OCI-LY7 (cell line): ENCODE measurements around the gene COX7A2L. TPM values are rescaled to one million over a fixed set of nuclear protein-coding genes. Genes with fewer than 3 reads are reported as not detected.

Source experiments
- BruUV-seq: library from RNA; stranded (reverse); fragments of 400-500 nt; replicated peaks from 2 replicates; lab custom pipeline; 2021; lab: Mats Ljungman, UMichigan
- CTCF ChIA-PET: fragments of 300-600 bp; sonication (Branson Sonifier 250); formaldehyde crosslinking; loops from one replicate; lab custom pipeline; 2022; ENCODE audit warnings: antibody characterized with exemption; ENCODE audit not compliant: unreplicated experiment; lab: Charles Lee
- POLR2A ChIA-PET: fragments of 300-600 bp; sonication (Branson Sonifier 250); formaldehyde crosslinking; loops from one replicate; lab custom pipeline; 2022; ENCODE audit warnings: antibody characterized with exemption; lab: Charles Lee
- DNase-seq: peaks from one replicate; pipeline ENCODE4 v3.0.0-alpha.2; 2015; ENCODE audit warnings: low spot score
- H2AFZ ChIP-seq: fragments of 200-600 bp; sonication (generic), shearing (Covaris generic); 2 replicates; pipeline ENCODE4 v1.6.1; 2014; ENCODE audit warnings: mild to moderate bottlenecking, antibody characterized with exemption, low read length, moderate library complexity
- H3K27ac ChIP-seq: fragments of 200-600 bp; sonication (generic); 2 replicates; pipeline ENCODE4 v1.5.1; 2014; ENCODE audit warnings: mixed run types, low read depth, mild to moderate bottlenecking, moderate library complexity, low read length, inconsistent platforms; ENCODE audit not compliant: poor library complexity, severe bottlenecking
- H3K36me3 ChIP-seq: fragments of 200-600 bp; sonication (generic); 2 replicates; pipeline ENCODE4 v1.6.1; 2014; ENCODE audit warnings: mild to moderate bottlenecking, antibody characterized with exemption, low read length, moderate library complexity, mixed read lengths; ENCODE audit not compliant: insufficient read depth
- H3K4me1 ChIP-seq: fragments of 200-600 bp; sonication (generic); 2 replicates; pipeline ENCODE4 v1.5.1; 2014; ENCODE audit warnings: mild to moderate bottlenecking, low read length; ENCODE audit not compliant: insufficient read depth, poor library complexity, severe bottlenecking
- H3K4me2 ChIP-seq: fragments of 200-600 bp; sonication (generic); 2 replicates; pipeline ENCODE4 v1.6.1; 2014; ENCODE audit warnings: mild to moderate bottlenecking, low read length
- H3K4me3 ChIP-seq: fragments of 200-600 bp; sonication (generic); 2 replicates; pipeline ENCODE4 v1.5.1; 2014; ENCODE audit warnings: mild to moderate bottlenecking, low read depth, low read length; ENCODE audit not compliant: poor library complexity, severe bottlenecking
- H3K79me2 ChIP-seq: fragments of 200-600 bp; sonication (generic); 2 replicates; pipeline ENCODE4 v1.6.1; 2016; ENCODE audit warnings: low read depth, mild to moderate bottlenecking, low read length, moderate library complexity, mixed read lengths; ENCODE audit not compliant: insufficient read depth
- H3K9me2 ChIP-seq: fragments of 200-600 bp; sonication (generic); 2 replicates; pipeline ENCODE4 v1.6.1; 2016; ENCODE audit warnings: mild to moderate bottlenecking, low read length, mixed read lengths; ENCODE audit not compliant: insufficient read depth
- H3K9me3 ChIP-seq: fragments of 200-600 bp; sonication (generic); 2 replicates; pipeline ENCODE4 v1.6.1; 2014; ENCODE audit warnings: mild to moderate bottlenecking, mixed run types, low read length, mixed read lengths
- H4K20me1 ChIP-seq: fragments of 200-600 bp; sonication (generic); 2 replicates; pipeline ENCODE4 v1.6.1; 2014; ENCODE audit warnings: mild to moderate bottlenecking, antibody characterized with exemption, low read length, moderate library complexity, mixed read lengths; ENCODE audit not compliant: insufficient read depth
- CTCF ChIP-seq: fragments of 200-600 bp; sonication (generic); conservative IDR thresholded peaks from 2 replicates; pipeline ENCODE4 v1.5.1; 2014; ENCODE audit warnings: mild to moderate bottlenecking, antibody characterized with exemption, low read length, moderate library complexity, mixed read lengths
- EZH2phosphoT487 ChIP-seq: fragments of 200-600 bp; sonication (generic); IDR thresholded peaks from 2 replicates; pipeline ENCODE4 v1.6.1; 2018; ENCODE audit warnings: low read depth, borderline replicate concordance, mild to moderate bottlenecking, mixed run types, antibody characterized with exemption, low read length, moderate library complexity, mixed read lengths
- intact Hi-C: fragments of 100-400 bp; cut with micrococcal nuclease; formaldehyde crosslinking; loops from one replicate; pipeline ENCODE4 v1.10.0; 2022; ENCODE audit not compliant: unreplicated experiment
- total RNA-seq, 2 experiments: library from RNA; depleted of rRNA in 1 of 2; stranded (reverse); fragments of >200 nt in 1 of 2; shearing (Covaris generic) in 1 of 2; gene quantifications; 2 replicates each; pipeline ENCODE4 v1.2.3, GENCODE V29; 2014 to 2022

Gene COX7A2L
- total RNA-seq, 2 experiments from 2014 or later, result 118 to 121 TPM

- TF ChIP-seq EZH2phosphoT487, result no peak
- no peak for TF ChIP-seq CTCF
- Histone ChIP-seq H4K20me1 (no peaks in the 10 kb centered on the region), H3K79me2 (no peaks in the 10 kb centered on the region), H3K36me3 (no peaks in the 10 kb centered on the region), H3K4me2 (no peak overlapping the region), H3K4me3 (no peak overlapping the region), H3K27ac (no peak overlapping the region), H2AFZ (no peak overlapping the region), H3K9me3 (no peaks in the 10 kb centered on the region), H3K9me2 (no peaks in the 10 kb centered on the region), H3K4me1 (peaks cover 5% of the 10 kb centered on the region)
- ChIA-PET POLR2A (interaction anchor here (0.6 to 1.1 kb wide), 6 partner anchors 10 to 138 kb away, joined by 3 to 4 read pairs (median 4); no protein-coding TSS in a partner anchor), CTCF (no interaction called here)
- BruUV-seq, result no TSS peak
- intact Hi-C loops, result no loop called here
- DNase-seq, result no peak
These were observed 10.8 kb upstream of the COX7A2L start for GRCh38 chr2:42371611-42372473.

DNA sequence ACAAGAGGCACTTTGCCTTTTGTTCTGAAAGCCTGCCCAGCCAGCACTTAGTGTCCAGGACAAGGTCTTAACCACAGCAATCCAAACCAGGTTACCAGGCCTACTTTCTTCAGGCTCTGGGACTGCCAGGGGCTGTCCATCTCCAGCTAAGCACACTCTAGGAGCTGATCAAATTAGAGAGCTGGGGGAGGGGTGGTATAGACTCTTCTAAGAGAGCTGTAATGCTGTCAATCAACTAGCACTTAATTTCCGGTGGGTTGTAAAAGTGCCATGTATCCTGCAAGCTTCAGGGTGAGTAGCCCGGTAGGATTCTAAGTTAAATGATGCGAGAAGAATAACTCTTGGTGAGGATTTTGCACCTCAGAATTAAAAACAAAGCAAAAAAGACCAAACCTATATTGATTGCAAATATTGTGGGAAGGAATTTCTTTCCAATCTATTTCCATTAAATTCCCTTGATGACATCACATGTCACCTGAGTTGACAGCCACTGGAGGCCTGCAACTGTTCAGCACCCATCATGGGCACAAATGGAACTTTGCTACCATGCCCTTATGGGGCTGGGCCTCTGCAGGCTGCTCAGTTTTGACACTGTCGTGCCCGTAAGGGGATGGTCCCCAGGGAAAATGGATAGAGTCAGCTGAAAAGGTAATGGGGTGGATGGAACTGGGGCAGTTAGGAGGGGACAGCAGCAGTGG, 8.7 kb upstream of the COX7A2L start:
- intact Hi-C loops, result loop anchor here (10.0 kb wide), 1 partner anchor 295 kb away; no protein-coding TSS in a partner anchor
- no peak overlapping the region for H3K27ac ChIP-seq
- no peak overlapping the region for H3K4me2 ChIP-seq
- H4K20me1 ChIP-seq, result no peaks in the 10 kb centered on the region
- H3K4me1 ChIP-seq, result peaks cover 5% of the 10 kb centered on the region
- DNase-seq, result peak; percentile 7
- H3K79me2 ChIP-seq, result no peaks in the 10 kb centered on the region
- H3K36me3 ChIP-seq, result no peaks in the 10 kb centered on the region
- TF ChIP-seq CTCF (no peak), EZH2phosphoT487 (no peak)
- BruUV-seq, result no TSS peak
- no peaks in the 10 kb centered on the region for H3K9me2 ChIP-seq
- ChIA-PET CTCF (interaction anchor here (0.5 kb wide), 1 partner anchor 68 kb away, joined by 3 read pairs; no protein-coding TSS in a partner anchor), POLR2A (no interaction called here)
- H2AFZ ChIP-seq, result peak overlapping the region; percentile 29; the same call in 1 of the 2 replicates
- no peaks in the 10 kb centered on the region for H3K9me3 ChIP-seq
- no peak overlapping the region for H3K4me3 ChIP-seq
